ENCODE data around the gene ZNF554. TPM values are rescaled to one million over a fixed set of nuclear protein-coding genes. Genes with fewer than 3 reads are reported as not detected.

Gene ZNF554
- total RNA-seq, 3 donors from 2014 or later = 3.0 to 4.7 (median 3.9) TPM

GRCh38 chr19:2793126-2793525 is 26.5 kb upstream of the ZNF554 start:
- intact Hi-C loops (cut with DNase I, micrococcal nuclease) = no loop called here
- ATAC-seq (no peak), DNase-seq (no peak)
- Histone ChIP-seq H3K9me3 (no peaks in the 10 kb centered on the region), H3K4me3 (no peak overlapping the region), H3K4me1 (ENCODE audit: low read depth) (no peaks in the 10 kb centered on the region), H3K36me3 (ENCODE audit: low read depth) (no peaks in the 10 kb centered on the region)
- no peak for TF ChIP-seq CTCF (IDR thresholded peaks at IDR 0.05)

GRCh38 chr19:2793577-2793976 is 26.1 kb upstream of the ZNF554 start:
- ATAC-seq = no peak
- no peaks in the 10 kb centered on the region for H3K9me3 ChIP-seq

GRCh38 chr19:2795827-2796658 is 23.6 kb upstream of the ZNF554 start:
- Histone ChIP-seq H3K9me3 (no peaks in the 10 kb centered on the region), H3K36me3 (ENCODE audit: low read depth) (no peaks in the 10 kb centered on the region), H3K4me3 (no peak overlapping the region), H3K4me1 (ENCODE audit: low read depth) (no peaks in the 10 kb centered on the region)
- no peak for TF ChIP-seq CTCF (IDR thresholded peaks at IDR 0.05)
- DNase-seq (no peak), ATAC-seq (peak; percentile 8)
- intact Hi-C loops (cut with DNase I, micrococcal nuclease) = no loop called here

More at GRCh38 chr19:2793577-2793976, 26.1 kb upstream of the ZNF554 start:
- Histone ChIP-seq H3K4me3 (no peak overlapping the region), H3K36me3 (ENCODE audit: low read depth) (no peaks in the 10 kb centered on the region), H3K4me1 (ENCODE audit: low read depth) (no peaks in the 10 kb centered on the region)
- intact Hi-C loops (cut with DNase I, micrococcal nuclease) = no loop called here
- DNase-seq = no peak
- no peak for TF ChIP-seq CTCF (IDR thresholded peaks at IDR 0.05)

- Histone ChIP-seq H3K9me3 (no peaks in the 10 kb centered on the region), H3K4me1 (ENCODE audit: low read depth) (no peaks in the 10 kb centered on the region), H3K36me3 (ENCODE audit: low read depth) (no peaks in the 10 kb centered on the region), H3K4me3 (no peak overlapping the region)
- ATAC-seq (no peak), DNase-seq (no peak)
- no peak for TF ChIP-seq CTCF (IDR thresholded peaks at IDR 0.05)
- intact Hi-C loops (cut with DNase I, micrococcal nuclease) = no loop called here
Measured at GRCh38 chr19:2796659-2797266, 22.9 kb upstream of the ZNF554 start.

GRCh38 chr19:2797280-2797679 is 22.4 kb upstream of the ZNF554 start:
- DNase-seq (no peak), ATAC-seq (no peak)
- no peak for TF ChIP-seq CTCF (IDR thresholded peaks at IDR 0.05)
- no peaks in the 10 kb centered on the region for H3K9me3 ChIP-seq
- H3K4me1 ChIP-seq (ENCODE audit: low read depth) = no peaks in the 10 kb centered on the region
- intact Hi-C loops (cut with DNase I, micrococcal nuclease) = no loop called here
- no peaks in the 10 kb centered on the region for H3K36me3 ChIP-seq (ENCODE audit: low read depth)
- no peak overlapping the region for H3K4me3 ChIP-seq

Data from mucosa of descending colon (tissue), 3 donors.